ENCODE results near the gene CERS5.
"Not testable (repeated sequence)": the region's sequence is repeated elsewhere in the genome, so short reads cannot be mapped to it uniquely, and the experiment has no call there.

Gene CERS5

DNA sequence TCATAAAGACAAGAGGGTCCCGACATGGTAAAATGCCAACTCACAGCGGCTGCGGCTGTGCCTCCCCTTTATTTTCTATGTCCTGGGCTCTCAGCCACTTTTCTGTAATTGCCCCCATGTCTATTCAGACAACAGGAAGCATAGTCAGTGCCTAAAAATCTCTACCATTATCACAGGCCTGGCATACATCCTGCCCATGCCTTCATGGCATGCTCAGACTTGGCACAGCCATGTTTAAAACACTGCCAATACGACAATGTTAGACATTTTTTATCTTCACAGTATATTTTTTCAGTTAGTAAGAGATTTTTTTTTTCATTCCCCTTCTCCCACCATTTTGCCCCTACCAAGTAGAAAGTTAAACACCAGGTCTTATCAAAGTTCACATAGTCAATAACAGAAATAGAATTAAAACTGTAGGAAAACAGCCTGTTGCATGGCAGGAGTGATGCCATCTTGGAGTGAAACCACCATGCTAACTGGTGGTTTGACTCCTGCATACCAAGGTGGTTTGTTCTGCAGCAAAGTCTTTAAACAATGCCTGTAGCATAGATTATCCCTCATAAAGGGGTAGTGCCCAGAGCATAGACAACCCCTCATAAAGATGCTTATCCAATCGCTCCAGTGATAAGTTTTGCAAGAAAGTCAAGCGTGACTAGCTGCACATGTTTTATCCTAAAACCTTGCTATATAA lies 18.9 kb upstream of the CERS5 start:
- DNase-seq = no peak

- no peak for DNase-seq
These were observed 18.2 kb upstream of the CERS5 start for GRCh38 chr12:50185301-50185895.

GRCh38 chr12:50184261-50184660 lies 17.1 kb upstream of the CERS5 start:
- DNase-seq = no peak

DNA sequence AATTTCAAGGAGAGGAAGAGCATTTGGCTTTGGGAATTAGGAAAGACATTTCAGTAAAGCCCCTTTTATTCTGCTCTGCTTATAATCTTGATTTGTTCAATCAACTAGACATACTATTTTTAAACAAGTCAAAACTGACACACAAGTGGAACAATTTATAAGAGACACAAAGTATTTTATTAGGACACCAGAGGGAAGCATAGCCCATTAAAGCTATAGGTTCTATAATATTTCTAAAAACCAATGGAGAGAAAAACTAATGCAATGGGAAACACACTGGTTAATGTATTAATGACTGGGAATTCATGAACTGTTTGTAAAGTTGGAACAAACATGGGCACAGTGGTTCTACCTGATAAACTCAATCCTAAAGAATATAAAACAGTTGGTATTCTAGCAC lies 15.3 kb upstream of the CERS5 start:
- DNase-seq = no peak

DNA sequence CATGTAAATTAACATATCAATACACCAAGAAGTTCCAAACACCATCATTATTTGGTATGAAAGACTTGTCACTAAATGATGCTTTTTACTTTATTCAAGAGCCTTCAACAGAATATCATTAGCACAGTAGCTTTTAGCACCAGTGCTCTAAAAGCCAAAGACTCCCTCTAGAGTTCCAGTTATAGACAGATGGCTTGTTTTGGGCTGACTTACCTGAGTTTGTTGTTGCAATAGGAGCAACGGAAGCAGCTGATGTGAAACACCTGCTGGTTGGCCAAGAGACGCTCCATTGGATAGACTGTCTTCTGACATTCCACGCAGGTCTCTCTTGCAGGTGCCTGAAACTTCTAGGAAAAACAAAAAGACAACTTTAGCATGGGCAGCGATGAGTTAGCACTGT lies 14.5 kb upstream of the CERS5 start:
- DNase-seq = no peak

- DNase-seq = no peak
These were observed 8.5 kb upstream of the CERS5 start for GRCh38 chr12:50175716-50176026.

DNA sequence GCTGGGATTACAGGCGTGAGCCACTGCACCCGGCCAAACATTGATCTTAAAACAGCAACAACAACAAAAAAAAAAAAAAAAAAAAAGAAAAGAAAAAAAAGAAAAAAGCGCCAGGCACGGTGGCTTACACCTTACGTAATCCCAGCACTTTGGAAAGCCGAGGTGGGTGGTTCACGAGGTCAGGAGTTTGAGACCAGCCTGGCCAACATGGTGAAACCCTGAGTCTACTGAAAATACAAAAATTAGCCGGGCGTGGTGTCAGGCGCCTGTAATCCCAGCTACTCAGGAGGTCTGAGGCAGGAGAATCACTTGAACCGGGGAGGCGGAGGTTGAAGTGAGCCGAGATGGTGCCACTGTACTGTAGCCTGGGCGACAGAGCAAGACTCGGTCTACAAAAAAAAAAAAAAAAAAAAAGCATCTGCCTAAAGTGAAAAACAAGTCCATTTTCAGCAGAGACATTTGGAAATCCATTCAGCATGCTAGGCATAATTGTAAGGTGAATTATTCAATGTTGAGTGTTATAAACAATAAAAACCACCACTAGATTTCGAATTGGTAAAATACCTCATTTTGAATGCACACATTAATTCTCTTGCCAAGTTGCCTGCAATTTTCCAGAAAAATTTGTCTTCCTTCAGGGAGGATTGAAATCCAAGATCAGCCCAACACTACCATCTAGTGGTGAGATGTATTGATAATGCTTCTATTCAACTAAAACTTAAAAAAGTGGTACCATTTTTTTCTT lies 8.0 kb upstream of the CERS5 start:
- no peak for DNase-seq

- no peak for DNase-seq
These were observed 445 bp downstream of the CERS5 start for GRCh38 chr12:50166799-50167048.

- no peak for DNase-seq
These were observed 2.2 kb downstream of the CERS5 start for GRCh38 chr12:50164963-50165362.

GRCh38 chr12:50162230-50162629 lies 4.9 kb downstream of the CERS5 start:
- DNase-seq = no peak

DNA sequence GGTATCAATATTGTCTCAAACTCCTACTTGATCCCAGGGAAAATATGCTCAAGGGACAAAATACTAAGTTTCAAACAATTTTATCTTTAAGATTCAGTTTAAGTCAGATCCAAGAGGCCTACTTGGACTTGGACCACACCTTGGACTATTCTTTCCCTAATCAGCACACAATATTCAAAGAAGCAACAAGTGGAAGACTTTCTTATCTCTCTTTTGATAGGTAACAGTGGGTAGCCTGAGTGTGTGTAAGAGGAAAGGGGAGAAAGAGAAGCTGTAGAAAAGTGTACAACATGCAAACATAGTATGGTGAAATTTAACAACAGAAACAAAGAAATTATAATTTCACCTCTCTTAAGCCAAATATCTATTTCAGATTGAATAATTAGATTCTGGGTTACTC lies 6.5 kb downstream of the CERS5 start:
- DNase-seq = no peak

DNA sequence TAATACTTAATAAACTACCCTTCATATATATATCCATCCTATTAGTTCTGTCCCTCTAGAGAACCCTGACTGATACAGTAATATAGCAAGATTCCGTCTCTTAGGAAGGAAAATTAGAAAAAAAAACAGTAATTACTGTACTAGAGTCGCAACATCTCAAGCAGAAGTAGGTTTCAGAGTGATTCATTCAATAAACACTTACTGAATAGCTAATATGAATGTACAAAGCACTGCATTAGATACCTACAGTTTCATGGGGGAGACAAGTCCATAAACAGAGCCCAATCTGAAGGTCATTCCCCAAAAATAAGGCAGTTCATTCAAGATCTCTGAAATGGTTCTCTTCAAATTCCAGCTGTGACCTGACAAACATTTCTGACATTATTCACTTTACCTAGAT lies 9.9 kb downstream of the CERS5 start:
- no peak for DNase-seq

- no peak for DNase-seq
These were observed 10.5 kb downstream of the CERS5 start for GRCh38 chr12:50156641-50157040.

DNA sequence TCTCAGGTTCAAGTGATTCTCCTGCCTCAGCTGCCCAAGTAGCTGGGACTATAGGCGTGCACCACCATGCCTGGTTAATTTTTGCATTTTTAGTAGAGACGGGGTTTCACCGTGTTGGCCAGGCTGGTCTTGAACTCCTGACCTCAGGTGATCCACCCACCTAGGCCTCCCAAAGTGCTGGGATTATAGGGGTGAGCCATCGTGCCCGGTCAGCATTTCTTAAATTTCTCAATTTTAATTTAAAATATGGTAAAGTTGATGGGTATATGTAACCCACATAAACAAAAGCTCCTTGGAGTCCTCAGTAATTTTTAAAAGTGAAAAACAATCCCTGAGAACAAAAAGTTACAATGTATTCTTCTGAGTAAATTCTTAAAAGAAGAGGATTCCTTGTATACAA lies 12.2 kb downstream of the CERS5 start:
- DNase-seq = not testable (repeated sequence)

DNA sequence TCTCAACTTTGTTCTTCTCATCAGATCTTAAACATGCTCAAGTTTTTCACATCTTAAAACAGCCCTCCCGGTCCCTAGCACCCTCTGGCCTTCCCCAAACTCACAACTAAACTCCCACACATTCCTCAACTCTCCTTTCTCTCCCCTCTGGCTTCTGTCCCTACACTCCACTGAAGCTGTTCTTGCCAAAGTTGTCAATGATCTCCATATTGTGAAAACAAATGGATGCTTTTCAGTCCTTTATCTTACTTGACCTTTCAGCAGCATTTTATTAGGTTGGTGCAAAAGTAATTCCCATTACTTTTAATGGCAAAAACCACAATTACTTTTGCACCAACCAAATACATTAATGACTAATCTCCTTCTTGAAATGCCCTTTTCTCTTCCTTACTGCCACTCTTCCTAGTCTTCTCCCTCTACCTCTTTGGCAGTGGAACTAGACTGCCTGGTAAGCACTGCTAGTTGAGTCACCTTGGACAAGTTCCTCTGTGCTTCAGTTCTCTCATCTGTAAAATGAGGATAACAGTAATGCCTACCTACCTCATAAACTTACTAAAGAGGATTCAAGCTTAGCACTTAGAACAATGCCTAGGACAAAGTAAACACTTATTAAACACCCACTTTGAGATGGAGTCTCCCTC lies 16.0 kb downstream of the CERS5 start:
- DNase-seq = no peak

DNA sequence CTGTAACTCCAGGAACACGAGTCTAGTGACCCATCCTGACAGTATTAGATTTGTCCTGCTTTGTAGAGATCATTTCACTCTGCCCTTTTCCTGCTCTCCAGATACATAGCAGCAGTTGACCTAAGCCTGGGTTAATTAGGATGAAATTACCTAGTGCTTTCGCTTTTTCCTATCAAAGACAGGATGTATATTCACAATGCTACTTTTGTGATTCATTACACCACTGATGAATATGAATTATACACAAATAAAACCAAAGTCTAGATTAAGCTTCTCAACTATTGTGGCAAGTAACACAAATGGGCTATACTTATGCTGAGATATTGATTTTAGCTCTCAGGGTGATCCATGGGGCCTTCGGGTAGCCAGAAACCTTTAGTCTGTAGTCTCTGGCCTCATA lies 17.9 kb downstream of the CERS5 start:
- DNase-seq = no peak

DNA sequence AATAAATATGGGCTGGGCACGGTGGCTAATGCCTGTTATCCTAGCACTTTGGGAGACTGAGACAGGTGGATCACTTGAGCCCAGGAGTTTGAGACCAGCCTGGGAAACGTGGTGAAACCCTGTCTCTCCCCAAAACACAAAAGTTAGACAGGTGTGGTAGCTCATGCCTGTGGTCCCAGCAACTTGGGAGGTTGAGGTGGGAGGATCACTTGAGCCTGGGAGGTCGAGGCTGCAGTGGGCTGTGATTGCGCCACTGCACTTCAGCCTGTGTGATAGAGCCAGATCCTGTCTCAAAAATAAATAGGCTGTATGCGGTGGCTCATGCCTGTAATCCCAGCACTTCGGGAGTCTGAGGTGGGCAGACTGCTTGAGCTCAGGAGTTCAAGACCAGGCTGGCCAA lies 19.2 kb downstream of the CERS5 start:
- DNase-seq = not testable (repeated sequence)

GRCh38 chr12:50147281-50147680 lies 19.9 kb downstream of the CERS5 start:
- DNase-seq = no peak

GRCh38 chr12:50145439-50145838 lies 21.7 kb downstream of the CERS5 start:
- DNase-seq = no peak

- DNase-seq = no peak
These were observed 24.2 kb downstream of the CERS5 start for GRCh38 chr12:50142993-50143392.

DNA sequence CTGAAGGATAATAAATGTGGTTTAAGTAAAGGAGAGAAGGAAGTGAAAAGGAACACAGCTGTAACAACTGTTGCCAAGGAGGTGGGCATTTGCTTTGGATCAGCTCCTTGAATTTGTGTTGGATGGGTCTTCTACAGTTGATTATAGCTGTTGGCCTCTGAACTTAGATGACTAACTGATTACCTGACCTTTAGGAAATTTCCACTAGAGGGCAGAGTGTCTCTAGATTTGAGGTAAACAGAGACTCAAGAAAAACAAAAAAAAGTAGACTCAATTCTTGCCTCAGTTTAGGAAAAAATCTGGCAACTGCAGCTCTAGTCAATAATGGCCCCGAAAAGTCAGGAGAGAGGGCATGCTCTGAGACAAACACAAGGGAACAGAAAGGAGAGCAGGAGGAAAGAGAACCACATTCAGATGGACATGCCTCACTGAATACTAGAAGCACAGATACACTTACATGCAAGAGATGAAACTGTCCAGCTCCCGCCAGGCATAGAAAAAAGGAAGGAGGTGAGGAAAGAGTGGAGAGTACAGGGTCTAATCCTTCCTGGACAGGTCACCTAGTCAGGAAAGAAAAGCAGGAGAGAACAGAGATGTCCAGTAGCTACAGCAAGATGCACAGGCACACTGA lies 34.5 kb downstream of the CERS5 start:
- no peak for DNase-seq

DNA sequence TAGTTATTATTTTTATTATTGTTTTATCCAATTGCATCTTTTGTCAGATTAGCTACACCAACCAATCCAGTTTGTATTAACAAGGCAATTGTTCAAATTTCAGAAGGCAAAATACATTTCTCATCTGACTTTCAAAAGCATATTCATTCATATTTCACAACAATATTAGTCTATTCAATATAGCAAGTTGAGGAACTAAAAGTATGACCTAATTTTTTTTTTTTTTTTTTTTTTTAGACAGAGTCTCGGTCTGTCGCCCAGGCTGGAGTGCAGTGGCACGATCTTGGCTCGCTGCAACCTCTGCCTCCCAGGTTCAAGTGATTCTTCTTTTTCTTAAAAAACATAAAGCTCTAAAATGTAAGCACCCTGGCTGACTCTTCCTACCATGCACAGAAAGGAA lies 37.9 kb downstream of the CERS5 start:
- no peak for DNase-seq

- no peak for DNase-seq
These were observed 39.6 kb downstream of the CERS5 start for GRCh38 chr12:50127546-50127945.

DNA sequence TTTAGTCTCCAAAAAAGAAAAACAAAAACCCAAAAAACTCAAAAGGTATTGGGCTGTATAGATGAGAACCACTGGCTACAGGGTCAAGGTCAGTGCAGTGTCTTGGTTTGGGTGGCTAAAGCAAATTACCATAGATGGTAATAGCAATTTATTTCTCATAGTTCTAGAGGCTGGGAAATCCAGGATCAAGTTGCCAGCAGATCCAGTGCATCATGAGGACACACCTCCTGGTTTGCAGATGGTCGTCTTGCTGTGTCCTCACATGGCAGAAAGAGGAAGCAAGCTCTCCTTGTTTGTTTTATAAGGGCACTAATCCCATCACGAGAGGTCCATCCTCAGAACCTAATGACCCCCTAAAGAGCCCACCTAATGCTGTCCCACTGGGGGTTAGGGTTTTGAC lies 44.0 kb downstream of the CERS5 start:
- no peak for DNase-seq
